Kidney (tissue), 14 donors: ENCODE data around the gene GPI. TPM values are rescaled to one million over a fixed set of nuclear protein-coding genes. Genes with fewer than 3 reads are reported as not detected.

ENCODE experiments used
- DNase-seq, 5 donors: peaks; one replicate each; pipeline ENCODE4 v3.0.0-alpha.2; 2013 to 2020
- FAIRE-seq: peaks from 2 replicates; lab custom pipeline; 2012; peaks lifted over from hg19 to GRCh38; lab: Jason Lieb, UNC
- H3K27ac ChIP-seq, 2 donors: one replicate each; pipeline ENCODE4 v1.7.0; 2013; ENCODE audit warnings: low read depth in 2 of 2, low read length in 2 of 2, inconsistent platforms in 1 of 2
- H3K27me3 ChIP-seq: one replicate; pipeline ENCODE4 v1.7.1; 2013; ENCODE audit warnings: low read length, inconsistent platforms; ENCODE audit not compliant: control insufficient read depth, insufficient read depth
- H3K36me3 ChIP-seq, 3 donors: one replicate each; pipeline versions ENCODE4 v1.7.0 to v1.7.1; 2013; ENCODE audit warnings: low read length in 3 of 3, control low read depth in 1 of 3, inconsistent platforms in 1 of 3; ENCODE audit not compliant: insufficient read depth in 3 of 3, control insufficient read depth in 2 of 3
- H3K4me1 ChIP-seq, 3 donors: one replicate each; pipeline versions ENCODE4 v1.7.0 to v1.7.1; 2013; ENCODE audit warnings: low read length in 3 of 3, inconsistent platforms in 1 of 3, low read depth in 1 of 3; ENCODE audit not compliant: control insufficient read depth in 2 of 3, insufficient read depth in 2 of 3
- H3K4me3 ChIP-seq, 3 donors: one replicate each; pipeline versions ENCODE4 v1.7.0 to v1.8.1; 2013; ENCODE audit warnings: low read length in 3 of 3, control low read depth in 1 of 3, inconsistent platforms in 1 of 3
- H3K9ac ChIP-seq, 3 donors: one replicate each; pipeline versions ENCODE4 v1.7.0 to v1.7.1; 2013; ENCODE audit warnings: low read length in 3 of 3, control low read depth in 1 of 3, inconsistent platforms in 1 of 3
- H3K9me3 ChIP-seq, 3 donors: one replicate each; pipeline versions ENCODE4 v1.7.0 to v1.7.1; 2013; ENCODE audit warnings: low read length in 3 of 3, control low read depth in 1 of 3, inconsistent platforms in 1 of 3; ENCODE audit not compliant: control insufficient read depth in 2 of 3, insufficient read depth in 1 of 3
- intact Hi-C: fragments of 100-400 bp; cut with DNase I; formaldehyde crosslinking; loops from one replicate; pipeline ENCODE4 v1.11.1; 2022
- polyA plus RNA-seq: library from polyadenylated mRNA; stranded (reverse); fragments of 350-450 nt; fragmentation: Illumina TruSeq; extraction: RNeasy Lipid Tissue Mini Kit (QIAGEN cat#74804); gene quantifications from one replicate; pipeline ENCODE4 v1.2.3, GENCODE V29; 2014; ENCODE audit warnings: low read depth, low replicate concordance; ENCODE audit not compliant: insufficient read depth
- total RNA-seq: library from RNA; stranded (reverse); fragmentation: NEBNext Ultra II Directional; extraction: Animal tissue kit (Norgen Biotek cat#: 25700); gene quantifications from one replicate; pipeline ENCODE4 v1.2.1, GENCODE V29; 2021
- TF ChIP-seq, protein P1 (sequence below): IDR thresholded peaks from 3 replicates; pipeline ENCODE4 v1.5.1; 2012; ENCODE audit warnings: mild to moderate bottlenecking, moderate library complexity, borderline replicate concordance; ENCODE audit not compliant: insufficient read depth; ENCODE audit errors: extremely low read depth
- donor health status: control.
- donor health status: control.
- donor health status: control.
- donor health status: control.
- donor health status: control.
- donor health status: DM: yes; HTN: yes; CAD: no.
- donor health status: Normal renal cell carcinoma (clear cell type).

The GPI gene
- total and polyA plus RNA-seq, 2 donors from 2014 or later: 257 to 315 TPM

DNA sequence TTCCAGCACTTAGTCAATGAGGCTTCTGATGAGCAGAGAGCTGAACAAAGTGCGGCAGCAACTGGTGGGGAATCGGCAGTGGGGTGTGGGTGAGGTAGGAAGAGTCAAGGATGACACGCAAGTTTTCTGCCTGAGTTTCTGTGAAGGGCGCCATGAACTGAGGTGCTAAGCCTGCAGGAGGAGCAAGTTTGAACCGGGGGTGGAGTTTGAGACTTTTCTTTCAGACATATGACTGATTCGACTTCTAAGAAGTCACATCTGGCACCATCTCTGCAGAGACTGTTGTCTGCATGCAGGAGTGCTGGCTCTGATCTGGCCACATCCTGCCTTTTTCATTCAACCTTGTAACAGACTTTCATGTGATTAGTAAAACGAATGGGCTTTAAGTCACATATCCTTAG lies 14.8 kb upstream of the GPI start:
- Histone ChIP-seq H3K27ac (no peak overlapping the region), H3K9ac (no peak overlapping the region), H3K4me3 (no peak overlapping the region), H3K27me3 (no peaks in the 10 kb centered on the region), H3K9me3 (no peaks in the 10 kb centered on the region), H3K36me3 (peaks cover 4 to 27% (median 12%) of the 10 kb centered on the region in 3 donors), H3K4me1 (peaks cover 0 to 5% (median 4%) of the 10 kb centered on the region in 3 donors)
- FAIRE-seq (no peak), DNase-seq (no peak)
- TF ChIP-seq, protein P1, sequence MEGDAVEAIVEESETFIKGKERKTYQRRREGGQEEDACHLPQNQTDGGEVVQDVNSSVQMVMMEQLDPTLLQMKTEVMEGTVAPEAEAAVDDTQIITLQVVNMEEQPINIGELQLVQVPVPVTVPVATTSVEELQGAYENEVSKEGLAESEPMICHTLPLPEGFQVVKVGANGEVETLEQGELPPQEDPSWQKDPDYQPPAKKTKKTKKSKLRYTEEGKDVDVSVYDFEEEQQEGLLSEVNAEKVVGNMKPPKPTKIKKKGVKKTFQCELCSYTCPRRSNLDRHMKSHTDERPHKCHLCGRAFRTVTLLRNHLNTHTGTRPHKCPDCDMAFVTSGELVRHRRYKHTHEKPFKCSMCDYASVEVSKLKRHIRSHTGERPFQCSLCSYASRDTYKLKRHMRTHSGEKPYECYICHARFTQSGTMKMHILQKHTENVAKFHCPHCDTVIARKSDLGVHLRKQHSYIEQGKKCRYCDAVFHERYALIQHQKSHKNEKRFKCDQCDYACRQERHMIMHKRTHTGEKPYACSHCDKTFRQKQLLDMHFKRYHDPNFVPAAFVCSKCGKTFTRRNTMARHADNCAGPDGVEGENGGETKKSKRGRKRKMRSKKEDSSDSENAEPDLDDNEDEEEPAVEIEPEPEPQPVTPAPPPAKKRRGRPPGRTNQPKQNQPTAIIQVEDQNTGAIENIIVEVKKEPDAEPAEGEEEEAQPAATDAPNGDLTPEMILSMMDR: no peak
- intact Hi-C loops: no loop called here

DNA sequence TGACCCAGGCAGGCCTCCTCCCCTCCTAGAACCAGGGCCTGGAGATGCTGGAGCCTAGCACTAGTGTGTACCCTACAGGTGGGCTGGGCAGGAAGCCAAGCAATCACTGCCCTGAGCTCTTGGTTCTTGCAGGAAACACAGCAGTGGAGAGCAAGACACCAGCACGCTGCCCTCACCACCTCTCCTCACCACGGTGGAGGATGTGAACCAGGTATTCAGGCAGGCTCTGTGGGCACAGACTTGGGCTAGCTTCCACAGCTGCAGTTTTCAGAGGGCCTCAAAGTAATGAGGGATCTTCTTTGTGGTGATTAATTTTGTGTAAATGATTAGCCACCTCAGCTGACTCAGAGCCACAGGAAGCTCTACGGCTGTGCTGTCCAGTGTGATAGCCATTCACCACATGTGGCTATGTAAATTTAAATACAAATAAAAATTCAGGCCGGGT lies 13.6 kb upstream of the GPI start:
- H3K9me3 ChIP-seq: no peaks in the 10 kb centered on the region
- FAIRE-seq (no peak), DNase-seq (peak in 2 of 5 donors; percentile 26 to 39)
- peak overlapping the region in 1 of 2 donors; percentile 41 for H3K27ac ChIP-seq
- H3K27me3 ChIP-seq: no peaks in the 10 kb centered on the region
- H3K4me1 ChIP-seq: peaks cover 0 to 5% (median 4%) of the 10 kb centered on the region in 3 donors
- no peak overlapping the region for H3K9ac ChIP-seq
- peaks cover 4 to 29% (median 13%) of the 10 kb centered on the region in 3 donors for H3K36me3 ChIP-seq
- no peak overlapping the region for H3K4me3 ChIP-seq
- TF ChIP-seq, protein P1: no peak
- intact Hi-C loops: no loop called here

DNA sequence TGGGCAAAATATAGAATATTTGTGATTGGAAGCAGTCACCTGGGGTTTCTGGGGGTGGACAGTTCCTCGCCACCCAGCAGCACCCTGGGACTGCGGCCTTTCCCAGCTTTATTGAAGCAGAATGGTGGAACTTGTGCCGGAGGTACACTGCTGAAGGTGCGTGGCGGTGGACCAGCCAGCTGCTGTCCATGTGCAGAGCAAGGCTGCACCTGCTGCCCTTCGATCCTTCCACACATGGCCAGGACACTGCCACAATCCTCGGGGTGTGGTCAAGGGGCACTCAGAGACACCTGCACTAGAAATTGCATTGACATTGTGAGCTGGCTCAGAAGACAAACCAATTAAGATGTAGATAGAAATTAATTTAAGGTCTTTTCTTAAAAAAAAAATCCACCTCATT lies 11.4 kb upstream of the GPI start:
- TF ChIP-seq, protein P1: no peak
- Histone ChIP-seq H3K4me1 (peaks cover 0 to 7% (median 5%) of the 10 kb centered on the region in 3 donors), H3K9ac (no peak overlapping the region), H3K27ac (no peak overlapping the region), H3K4me3 (no peak overlapping the region), H3K36me3 (peaks cover 4 to 25% (median 10%) of the 10 kb centered on the region in 3 donors), H3K27me3 (no peaks in the 10 kb centered on the region), H3K9me3 (no peaks in the 10 kb centered on the region)
- FAIRE-seq: no peak
- intact Hi-C loops: no loop called here
- no peak for DNase-seq

DNA sequence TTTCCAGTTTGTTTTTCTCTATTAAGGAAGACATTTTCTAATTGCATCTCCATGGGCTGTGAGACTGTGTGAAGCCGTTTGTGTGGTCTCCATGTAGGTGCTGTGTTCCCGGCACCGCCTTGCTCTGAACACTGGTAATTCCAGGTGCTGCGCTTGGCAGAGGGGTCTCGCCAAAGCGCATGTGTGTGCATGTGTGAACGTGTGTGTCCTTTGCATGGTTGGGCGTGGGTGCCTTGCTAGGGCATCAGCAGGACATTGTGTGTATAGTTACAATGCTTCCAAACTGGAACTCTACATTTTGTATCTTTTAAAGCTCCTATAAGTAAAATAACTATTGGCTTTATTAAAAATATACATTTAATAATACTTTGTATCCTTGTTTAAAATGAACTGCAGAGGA lies 9.8 kb upstream of the GPI start:
- H3K9ac ChIP-seq: no peak overlapping the region
- H3K27me3 ChIP-seq: no peaks in the 10 kb centered on the region
- H3K4me1 ChIP-seq: peaks cover 0 to 13% (median 5%) of the 10 kb centered on the region in 3 donors
- no peak overlapping the region for H3K4me3 ChIP-seq
- TF ChIP-seq, protein P1: no peak
- no peak overlapping the region for H3K27ac ChIP-seq
- no peak for DNase-seq
- no peak for FAIRE-seq
- peaks cover 4 to 14% (median 7%) of the 10 kb centered on the region in 3 donors for H3K36me3 ChIP-seq
- no peaks in the 10 kb centered on the region for H3K9me3 ChIP-seq
- intact Hi-C loops: no loop called here
